Measurements from ENCODE around the gene PYGO2.

PYGO2 gene

DNA sequence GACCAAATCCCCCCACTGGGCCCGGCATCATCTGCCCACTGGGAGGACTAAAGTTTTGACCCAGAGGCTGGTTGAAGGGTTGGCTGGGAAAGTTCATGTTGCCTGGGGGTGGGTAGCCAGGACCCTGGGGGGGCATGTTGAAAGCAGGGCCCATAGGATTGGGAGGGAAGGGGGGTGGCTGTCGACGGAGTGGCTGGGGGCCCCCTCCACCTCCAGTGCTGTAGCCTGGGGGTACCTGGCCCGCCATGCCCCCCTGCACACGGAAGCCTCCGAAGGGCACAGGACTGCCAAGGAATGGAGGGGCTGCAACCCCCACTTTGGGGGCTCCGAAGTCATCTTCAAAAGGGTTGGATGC, 2.2 kb downstream of the PYGO2 start:
- DNase-seq: no peak

DNA sequence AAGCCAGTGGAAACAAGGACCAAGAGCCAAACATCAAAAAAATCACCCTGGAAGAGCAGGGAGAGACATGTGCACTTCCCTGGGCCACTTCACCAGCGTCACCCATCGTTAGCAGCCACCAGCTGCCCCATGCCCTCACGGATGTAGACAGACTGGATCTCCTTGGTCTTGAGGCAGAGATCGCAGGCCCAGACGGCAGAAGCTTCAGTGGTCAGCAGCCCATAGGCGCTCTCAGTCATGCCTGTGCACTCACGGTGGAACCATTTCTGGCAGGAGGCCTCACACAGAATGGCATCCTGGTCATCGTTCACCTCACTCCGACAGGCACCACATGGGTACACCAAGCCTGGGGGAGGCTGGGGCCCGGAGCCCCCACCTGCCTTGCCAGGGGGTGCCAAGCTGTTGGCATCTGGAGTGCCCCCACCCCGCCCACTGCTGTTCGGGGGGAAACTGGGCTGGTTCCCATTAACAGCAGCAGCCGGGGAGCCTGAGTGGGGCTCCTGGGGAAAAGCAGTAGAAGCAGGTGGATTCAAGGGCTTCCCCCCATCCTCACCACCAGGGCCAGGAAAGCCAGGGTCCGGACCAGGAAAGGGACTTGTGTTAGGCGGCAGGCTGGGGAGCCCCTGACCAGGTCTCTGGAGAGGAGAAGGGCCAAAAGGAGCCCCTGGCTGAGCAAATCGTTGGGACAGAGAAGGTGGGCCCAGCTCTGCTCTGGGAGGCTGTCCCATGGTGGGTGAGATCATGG, 2.7 kb downstream of the PYGO2 start:
- DNase-seq: no peak

DNA sequence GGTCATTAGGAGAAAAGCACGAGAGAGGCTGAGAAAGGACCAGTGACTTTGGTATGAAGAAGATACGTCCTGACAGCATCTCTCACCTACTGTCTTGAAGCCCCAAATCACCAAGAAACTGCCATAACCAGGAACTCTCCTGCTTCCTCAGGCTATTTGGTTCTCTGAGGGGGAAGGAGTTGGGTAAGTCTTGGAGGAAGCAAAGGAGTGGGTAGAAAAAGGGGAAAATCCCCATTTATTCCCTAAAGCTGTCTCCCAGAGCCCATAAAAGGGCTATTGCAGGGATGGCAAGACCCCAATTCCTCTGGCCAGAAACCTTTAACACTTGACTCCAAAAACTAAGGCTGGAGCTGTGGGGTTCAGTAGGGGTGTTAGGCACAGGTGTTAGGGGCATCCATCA, 3.5 kb downstream of the PYGO2 start:
- DNase-seq: no peak

DNA sequence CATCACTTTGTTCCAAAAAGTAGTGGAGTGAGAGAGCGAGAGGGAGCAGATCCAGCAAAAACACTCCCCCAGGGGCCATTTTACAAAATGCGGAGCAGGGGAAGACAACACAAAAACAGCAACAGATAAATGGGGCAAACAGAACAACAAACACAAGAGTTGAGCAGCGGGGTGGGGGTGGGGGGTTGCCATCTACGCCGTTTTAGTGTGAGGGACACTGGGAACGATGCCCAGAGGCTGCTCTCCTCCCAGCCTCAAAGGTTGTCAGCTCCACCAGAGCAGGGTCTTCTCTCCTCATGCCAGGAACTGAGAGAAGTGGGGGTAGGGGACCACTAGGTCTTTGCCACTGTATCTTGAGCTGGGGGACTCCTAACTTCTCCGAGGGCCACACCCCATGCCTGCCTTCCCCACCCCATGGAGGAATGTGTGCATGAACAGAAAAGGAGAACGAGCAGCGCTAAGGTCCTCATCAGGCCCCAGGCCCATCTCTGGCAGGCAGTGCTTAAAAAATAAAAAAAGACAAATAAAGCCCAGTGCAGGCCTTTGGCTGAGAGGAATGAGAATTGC, 4.4 kb downstream of the PYGO2 start:
- no peak for DNase-seq

DNA sequence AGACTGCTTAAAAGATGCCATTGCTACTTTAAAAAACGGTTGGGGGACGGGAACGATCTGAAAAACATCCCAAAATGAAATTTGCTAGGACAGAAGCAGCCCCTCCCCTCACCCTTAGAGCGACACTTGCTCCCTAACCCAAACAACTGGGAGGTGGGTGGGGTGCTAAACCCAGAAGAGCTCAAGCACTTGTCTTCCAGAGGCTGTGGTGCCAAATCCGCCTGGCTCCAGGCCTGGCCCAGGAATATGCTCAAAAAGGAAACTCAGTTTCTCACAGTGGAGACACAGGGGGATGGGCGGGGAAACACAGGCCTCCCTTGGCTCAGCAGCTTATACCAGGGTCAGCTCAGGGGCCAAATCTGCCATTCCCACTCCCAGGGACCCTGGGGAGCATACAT, 5.0 kb downstream of the PYGO2 start:
- DNase-seq: no peak

DNA sequence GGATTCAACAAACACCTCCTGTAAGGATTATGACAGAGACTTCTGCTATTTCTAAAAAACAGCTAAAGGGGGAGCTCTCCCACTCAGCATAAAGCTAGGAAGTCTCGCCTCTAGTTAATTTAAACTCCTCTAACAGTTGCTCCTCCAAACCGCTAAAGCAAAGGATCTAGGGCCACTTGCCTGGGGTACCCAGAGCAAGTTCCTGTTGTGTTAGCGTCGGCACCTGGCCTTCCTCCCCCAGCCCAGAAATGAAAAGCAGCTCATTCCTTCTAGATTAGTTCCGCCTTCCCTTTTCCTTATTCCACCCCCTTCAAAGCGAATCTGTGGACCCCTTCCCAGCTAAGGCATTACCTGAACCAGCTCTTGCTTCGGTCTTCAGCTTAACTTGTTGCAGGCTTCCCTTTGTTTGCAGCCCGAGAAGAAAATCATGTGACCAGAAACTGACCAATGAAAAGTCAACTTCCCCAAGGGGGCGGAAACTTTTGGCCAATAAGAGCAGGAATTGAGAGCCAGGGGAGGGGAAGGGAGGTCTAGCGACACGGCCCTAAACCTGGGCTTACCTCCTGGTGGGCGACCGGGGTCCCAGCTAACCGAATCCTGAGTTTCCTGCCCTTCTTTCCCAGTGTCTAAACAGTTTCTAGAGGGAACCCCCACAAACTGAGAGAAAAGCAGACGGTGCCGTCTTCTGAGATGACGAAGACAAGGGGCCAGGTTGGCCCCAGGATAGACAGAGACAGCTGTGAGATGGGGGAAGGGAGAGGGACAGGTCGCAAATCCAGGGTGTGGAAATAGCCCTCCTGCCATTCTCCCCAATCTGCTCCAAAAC, 5.7 kb downstream of the PYGO2 start, which contains the start of gene PBXIP1:
Gene PBXIP1 (minus strand): TSS at position 382 of the 826 bp plus-strand sequence. CDS start 2,378 bp downstream, outside the sequence.
- peak; percentile 70 for DNase-seq

DNA sequence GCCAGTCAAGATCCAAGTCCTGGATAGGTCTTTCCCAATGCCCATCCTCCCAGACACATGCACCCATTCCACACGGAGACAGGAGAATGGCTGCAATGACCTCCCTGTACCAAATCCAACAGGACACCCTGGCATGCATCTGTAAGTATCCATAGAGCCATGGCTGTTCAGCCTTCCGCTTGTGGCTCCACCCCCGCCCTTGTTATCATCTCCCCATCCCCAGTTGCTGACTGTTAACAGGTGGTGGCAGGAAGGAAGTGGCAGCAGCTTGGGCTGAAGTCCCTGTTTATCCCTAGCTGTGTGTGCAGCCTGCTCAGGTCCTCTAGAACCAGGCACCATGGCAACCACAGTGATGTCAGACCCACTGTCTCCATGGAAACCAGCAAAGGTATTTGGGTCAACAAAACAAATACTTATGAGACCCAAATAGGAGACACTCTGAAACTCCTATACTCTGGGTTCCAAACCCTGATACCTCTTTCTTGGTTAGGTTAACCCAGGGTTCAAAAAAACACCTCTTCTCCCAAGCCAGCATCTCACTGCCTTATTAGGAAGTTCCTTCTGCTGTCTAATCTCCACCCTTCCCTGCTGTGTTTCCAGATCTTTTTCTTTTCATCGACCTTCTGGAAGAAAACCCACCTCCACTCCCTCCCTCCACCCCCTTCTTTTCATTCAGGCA, 6.4 kb downstream of the PYGO2 start:
- DNase-seq: peak; percentile 44

DNA sequence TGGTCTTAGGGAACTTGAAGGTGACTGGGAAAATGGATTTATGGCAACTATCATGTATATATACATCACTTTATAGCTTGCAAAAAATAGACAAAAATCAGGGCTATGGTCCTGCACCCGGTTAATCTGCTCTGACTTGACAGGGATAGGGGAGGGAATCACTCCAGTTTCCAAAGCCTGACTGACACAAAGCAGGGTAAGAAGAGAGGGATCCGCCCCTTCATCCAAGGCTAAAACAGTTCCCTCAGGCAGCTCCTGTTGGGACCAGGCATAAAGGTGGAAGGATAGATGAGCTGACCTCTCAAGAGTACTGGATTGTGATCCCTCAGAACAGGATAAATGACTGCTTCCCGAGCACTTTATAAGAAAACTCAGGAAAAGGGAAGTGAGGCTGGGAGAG, 7.0 kb downstream of the PYGO2 start:
- DNase-seq: no peak

DNA sequence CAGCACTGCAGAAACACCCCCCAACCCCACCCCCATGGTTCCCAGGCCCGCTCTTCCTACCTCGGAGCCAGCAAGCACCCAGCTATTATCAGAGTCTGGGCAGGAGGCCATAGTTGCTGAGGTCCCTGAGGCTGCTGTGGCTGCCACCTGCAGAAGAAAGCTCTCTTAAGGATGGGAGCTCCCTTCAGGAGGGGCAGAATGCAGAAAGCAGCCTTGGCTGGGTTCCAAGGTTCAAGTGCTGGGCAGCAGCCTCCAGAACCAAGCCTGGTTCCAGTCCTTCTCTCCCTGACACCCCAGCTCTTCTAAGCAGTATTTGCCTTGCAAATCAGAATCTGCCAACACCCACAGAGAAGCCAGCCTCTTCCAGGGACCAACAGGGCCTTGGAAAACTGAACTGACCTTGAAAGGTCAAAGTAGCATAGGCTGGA, 8.0 kb downstream of the PYGO2 start:
- DNase-seq: no peak

DNA sequence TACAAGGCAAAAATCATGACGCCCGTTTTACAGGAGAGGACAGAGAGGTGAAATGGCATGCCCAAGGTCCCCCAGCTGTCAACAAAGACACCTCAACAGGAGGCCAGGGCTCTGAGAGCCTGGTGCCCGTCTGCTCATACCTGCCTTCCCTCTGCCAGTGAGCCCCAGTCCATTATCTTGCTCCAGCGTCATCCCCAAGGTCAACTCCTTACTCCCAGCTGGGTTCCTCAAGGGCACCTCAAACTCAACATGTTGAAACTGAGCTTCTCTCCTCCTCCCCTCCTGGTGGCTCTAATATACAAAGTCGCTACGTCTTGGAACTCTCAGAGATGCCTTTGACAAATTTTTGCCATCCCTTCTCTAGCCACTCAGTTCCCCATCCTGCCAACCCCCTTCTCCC, 8.9 kb downstream of the PYGO2 start:
- DNase-seq: no peak

DNA sequence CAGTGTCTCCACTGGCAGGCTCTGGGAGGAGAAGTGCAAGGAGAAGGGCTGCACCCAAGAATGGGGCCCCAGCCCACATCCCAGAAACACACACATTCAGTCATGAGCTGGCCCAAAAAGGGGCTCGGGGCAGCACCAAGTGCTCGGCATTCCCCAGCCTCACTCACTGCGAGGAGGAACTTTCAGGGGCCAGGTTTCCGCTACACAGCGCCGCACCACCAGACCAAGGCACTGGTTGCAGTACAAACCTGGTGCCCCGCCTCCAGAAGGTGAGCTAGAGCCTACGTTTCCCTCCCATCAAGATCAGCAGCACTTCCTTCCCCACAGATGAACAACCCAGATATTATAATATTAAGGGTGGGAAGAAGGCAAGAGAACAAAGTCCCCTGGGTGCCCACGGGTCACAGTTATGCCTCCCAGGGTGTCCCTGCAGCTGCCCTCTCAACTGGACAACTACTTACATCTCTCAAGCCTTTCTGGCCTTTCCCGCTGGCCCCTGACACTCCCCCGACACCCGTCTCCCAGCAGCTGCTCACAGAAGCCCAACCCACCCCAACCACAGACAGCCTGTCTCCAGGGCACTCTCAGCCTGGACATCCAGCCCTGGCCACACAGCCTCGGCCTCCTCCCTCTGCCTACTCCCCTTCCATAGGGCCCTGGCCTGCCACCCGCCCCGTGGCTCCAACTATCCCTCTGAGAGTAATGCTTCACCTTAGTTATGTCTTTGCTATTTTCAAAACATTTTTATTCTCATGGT, 9.5 kb downstream of the PYGO2 start:
- no peak for DNase-seq

DNA sequence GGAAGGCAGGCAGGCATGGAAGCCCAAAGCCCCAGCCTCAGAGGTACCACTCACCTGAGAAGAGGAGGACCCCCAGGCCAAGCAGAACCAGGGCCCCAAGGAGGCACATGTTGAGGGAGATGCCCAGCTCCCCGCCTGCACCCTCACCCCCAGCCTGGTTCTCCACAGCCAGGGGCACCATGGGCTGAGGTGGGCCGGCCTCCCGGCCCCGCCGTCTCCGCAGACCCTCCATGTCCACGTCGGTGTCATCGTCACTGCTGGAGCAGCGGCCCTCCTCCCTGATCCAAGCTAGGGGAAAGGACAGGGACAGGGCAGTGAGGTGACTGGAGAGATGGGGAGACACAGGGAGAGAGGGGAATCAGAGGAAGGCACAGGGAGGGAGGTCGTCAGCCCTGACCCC, 13.5 kb downstream of the PYGO2 start:
- DNase-seq: no peak

DNA sequence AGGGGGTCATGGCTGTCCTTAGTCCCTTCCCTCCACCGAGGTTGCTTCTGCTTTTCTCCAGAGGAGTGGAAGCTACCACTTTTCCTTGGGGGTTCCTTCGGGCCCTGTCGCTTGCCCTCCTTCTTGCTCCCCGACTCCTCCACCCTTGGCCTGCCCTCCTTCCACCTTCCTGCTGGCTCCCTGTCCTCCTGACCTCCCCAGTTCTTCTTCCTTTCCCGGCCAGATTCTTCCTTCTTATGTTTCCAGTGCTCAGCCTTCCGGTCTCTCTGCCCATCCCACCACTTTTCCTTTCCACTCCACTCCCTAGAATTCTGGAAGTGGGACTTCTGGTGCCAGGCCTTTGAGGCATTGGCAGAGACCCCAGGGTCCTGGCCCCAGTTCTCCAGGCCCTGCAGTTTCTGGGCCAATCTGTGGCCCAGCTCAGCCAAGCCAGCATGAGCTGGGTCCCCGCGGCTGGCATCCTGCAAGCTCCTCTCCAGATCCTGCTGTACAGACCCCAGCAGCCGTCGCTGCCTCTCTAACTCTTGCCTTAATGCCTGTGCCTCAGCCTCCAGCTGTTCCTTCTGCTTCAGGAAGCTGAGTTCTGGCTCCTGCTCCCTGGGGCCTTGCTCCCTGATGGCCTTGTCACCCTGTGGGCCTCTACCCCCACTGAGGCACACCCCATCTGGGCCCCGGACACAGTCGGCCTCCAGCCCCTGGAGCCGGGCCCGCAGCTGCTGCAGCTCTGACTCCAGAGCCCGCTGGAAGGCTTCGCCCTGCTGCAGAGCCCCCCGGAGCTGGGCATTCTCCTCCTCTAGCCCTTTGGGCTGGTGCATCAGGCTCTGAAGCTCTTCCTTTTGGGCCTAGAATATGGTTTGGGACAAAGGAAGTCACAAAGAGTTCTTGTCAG, 15.4 kb downstream of the PYGO2 start:
- no peak for DNase-seq

DNA sequence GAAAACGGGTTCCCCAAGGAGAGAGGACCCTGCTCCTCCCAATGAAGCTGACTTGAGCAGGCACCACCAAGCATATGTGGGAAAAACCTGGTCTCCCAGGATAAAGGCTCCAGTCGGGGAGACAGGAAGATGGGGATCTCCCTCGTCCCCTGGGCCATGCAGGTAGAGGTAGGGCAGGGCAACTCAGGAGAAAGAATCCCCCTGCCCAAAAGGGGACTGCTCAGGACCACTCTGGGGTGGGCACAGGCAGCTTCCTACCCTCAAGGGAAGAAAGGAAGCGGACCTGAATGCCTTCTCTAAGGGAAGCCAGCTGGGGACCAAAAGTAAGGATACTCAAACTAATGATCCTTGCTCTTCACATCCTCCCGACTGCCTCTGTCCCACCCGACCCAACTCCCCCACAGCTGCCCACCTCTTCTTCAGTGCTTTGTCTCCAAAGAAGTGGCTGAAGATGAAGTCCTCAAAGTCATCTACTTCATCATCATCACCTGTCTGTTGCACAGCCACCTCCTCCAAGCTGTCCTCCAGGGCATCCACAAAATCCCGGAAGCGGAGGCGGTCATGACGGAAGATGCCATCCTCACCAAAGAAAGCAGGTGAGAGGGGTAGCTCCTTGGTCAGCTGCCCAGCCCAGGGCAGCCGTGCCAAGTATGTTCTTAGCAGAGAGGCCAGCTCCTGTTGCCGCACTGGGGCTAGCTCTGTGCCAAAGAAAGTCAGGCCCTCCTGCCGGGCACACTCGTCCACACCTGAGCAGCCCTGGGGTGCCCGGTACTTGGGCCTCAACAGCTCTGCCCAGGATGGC, 16.2 kb downstream of the PYGO2 start:
- DNase-seq: no peak

DNA sequence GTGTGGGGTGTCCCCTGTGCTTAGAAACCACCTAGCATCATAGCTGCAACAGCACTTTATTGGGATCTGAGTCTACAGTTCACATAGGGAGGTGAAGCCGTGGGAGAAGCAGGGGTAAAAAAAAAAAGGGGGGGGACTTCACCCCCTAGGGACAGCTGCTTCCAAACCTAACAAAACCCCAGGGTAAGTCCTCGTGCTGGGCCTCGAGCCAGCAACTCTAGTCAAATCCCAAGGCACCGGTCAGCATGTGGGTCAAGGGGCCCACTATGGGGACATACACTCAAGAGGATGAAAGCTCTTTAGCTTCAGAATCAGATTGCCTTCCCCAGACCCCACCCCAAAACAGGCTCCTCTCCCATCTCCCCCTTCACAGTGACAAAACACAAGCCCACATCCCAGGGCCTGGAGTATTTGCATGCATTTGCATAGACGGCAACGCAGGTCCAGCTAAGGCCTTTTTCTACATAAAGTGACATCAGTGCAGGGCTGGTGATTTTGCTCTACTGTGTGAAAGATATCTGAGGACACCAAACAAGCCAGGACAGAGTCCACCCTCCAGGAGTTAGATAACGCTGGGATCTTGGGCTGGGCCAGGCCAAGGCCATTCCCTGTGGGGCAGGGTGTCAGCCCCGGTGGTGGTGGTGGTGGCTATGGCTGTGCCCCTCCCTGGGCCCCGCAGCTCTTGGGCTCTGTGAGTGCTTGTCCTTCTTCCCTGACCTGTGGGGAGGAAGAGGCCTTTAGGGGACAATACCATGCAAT, 17.0 kb downstream of the PYGO2 start:
- DNase-seq: no peak

DNA sequence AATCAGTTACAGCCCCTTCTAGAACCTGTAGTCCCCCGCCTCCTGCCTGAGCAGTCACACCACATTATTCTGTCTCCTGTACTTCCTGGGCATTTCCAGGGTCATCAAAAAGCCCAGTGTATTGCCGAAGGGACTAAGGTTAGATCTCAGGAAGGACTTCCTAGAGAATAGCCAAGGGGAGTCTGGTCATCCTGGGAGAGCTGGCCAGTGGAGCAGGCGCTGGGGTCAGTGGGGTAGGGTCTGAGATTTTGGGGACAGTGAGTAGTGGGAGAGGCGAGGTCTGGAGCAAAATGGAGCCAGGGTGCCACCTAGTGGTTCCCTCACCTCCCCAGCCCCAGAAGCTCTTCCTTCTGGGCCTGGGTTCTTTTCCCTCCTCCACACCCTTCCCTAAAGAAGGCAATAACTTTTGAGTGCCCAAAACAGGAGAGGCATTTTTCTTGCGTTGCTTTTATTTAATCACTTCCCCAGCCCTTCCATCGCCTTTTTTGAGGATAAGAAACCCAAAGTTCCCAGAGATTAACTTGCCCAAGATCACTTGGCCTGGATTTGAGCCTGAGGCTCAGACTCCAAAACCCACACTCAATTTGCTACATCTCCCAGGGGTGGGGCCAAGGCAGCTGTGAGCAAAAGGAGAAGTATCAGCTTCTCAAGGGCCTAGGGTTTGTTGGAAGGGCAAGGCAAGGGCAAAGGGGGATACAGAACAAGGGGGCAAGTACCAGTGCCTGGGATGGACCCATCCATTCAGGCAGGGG, 17.8 kb downstream of the PYGO2 start:
- DNase-seq: no peak

DNA sequence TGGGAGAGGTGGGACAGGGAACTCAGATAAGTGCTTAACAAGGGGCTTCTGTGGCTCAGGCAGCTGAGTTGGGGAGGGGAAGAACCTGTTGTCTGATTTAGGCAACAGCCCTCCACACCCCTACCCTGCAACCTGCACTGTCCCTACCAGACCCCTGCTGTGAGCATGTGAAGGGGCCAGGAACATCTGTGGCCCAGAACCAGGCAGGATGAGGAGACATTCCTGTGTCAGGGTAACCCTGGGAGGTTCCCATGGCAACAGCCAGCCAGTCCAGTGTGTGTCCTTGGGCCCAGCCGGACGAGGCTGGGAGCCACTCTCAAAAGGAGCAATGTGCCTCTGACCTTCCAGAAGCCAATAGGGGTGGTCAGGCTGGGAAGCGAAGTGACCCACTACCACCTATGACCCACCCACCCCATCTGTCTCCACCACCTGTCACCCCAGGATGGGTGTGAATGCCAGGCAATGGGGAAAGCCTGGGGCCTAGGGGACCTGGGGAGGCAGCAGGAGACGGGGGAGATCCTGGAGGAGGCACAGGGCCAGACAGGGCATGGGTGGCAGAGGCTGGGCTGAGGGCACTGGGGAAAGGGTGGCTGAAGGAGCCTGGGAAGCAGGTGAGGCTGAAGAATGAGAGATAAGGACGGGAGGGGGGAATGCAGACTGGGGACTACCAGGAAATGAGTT, 20.1 kb downstream of the PYGO2 start:
- DNase-seq: peak; percentile 79

DNA sequence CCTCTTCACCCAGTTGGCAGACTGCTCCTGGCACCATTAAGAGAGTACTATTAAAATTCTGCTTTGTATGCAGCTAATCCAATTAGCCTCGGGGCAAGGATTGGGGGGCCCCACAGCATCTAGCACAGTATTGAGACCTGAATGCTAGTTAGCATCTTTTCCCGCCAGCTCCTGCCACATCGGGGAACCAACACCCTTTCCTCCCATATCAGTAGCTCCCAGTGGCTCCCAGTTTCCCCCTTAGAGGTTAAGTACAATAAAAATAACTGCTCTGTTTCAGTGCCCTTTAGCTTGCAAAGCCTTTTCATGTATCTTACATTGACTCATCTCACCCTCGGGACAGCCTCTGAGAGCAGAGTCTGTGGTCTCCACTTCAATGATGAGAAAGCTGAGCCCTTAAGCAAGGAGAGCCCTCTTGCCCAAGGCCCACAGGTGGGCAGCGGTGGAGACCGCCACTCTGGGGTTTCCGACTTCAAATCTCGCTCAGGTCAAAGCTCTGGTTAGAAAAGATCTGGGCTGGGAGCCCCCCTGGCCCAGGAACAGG, 20.9 kb downstream of the PYGO2 start:
- DNase-seq: peak; percentile 48
